Measurements from ENCODE around the gene DDX27. TPM values are rescaled to one million over a fixed set of nuclear protein-coding genes. Genes with fewer than 3 reads are reported as not detected.

DDX27 gene
- total RNA-seq, 1 experiment from 2014 or later = 30.6 TPM

- no peak for DNase-seq (ENCODE audit: low spot score)
Observed at GRCh38 chr20:49276961-49277785, 58.0 kb downstream of the DDX27 start.

GRCh38 chr20:49277786-49278035, 58.5 kb downstream of the DDX27 start:
- DNase-seq (ENCODE audit: low spot score) = no peak

- peak; percentile 96 for DNase-seq (ENCODE audit: low spot score)
Observed at GRCh38 chr20:49278036-49278817, 59.0 kb downstream of the DDX27 start, which contains the start of gene ZNFX1. ZNFX1 (minus strand) TSS chr20:49278057; CDS start chr20:49275839, 2,218 bp downstream.

GRCh38 chr20:49278818-49279676, 59.8 kb downstream of the DDX27 start:
- no peak for DNase-seq (ENCODE audit: low spot score)

GRCh38 chr20:49279677-49280462, 60.7 kb downstream of the DDX27 start:
- no peak for DNase-seq (ENCODE audit: low spot score)

DNA sequence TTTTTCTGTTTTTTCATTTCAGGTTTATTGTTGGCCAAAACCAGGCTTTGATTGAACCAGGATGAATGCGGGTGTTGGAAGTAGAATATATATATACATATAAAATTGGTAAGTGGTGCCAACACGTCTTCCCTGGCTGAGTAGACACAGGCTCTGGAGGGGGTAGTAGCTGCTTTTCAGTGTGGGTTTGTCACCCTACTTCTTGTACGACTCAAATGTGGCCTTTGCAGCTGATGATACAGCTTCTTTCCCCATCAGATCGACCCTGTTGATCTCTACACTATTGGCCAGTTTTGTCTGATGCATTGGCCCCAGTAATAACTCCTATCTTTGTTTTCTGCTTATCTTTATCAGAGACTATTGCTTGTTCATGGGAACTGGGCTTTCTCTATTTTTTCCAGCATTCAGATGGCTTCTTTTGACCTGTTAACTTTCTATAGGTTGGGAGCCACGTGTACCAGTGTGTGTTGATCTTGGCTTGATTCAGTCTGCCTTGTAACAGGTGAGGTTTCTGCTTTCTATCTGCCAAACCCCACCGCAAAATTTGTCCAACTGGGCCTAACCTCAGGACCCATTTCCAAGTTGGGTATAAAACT, 61.3 kb downstream of the DDX27 start:
- DNase-seq (ENCODE audit: low spot score) = no peak

- DNase-seq (ENCODE audit: low spot score) = peak; percentile 75
Observed at GRCh38 chr20:49281059-49281912, 62.1 kb downstream of the DDX27 start.

- no peak for DNase-seq (ENCODE audit: low spot score)
Observed at GRCh38 chr20:49281913-49282467, 62.8 kb downstream of the DDX27 start.

DNA sequence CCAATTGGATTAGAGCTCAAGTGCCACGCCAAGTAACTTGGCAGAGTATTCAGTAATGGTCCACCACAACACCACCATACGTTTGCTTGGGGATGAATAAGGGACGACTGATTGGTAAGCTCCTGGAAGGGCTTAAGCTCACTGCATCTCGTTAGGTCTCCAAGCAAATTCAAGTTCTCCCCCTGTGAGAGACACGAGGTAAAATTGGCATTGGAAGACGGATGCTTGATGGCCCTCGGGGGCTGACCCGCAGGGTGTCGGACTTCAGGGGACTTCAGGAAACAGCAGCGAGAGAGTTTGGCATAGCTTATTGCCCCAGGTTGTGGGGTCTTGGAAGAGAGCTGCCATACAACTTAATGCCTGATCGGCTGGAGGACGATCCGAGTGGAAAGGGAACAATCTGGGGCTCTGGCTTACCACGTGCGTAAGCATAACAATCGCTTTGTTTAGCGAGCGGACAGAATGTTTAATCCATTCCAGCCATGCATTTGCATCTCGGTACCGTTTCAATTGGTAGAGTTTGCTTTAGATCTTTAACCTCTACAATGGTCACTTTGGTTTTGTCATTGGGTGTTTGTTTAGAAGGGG, 63.5 kb downstream of the DDX27 start:
- DNase-seq (ENCODE audit: low spot score) = no peak

GRCh38 chr20:49283176-49283702, 64.0 kb downstream of the DDX27 start:
- DNase-seq (ENCODE audit: low spot score) = no peak

GRCh38 chr20:49283703-49284625, 64.7 kb downstream of the DDX27 start:
- no peak for DNase-seq (ENCODE audit: low spot score)

- DNase-seq (ENCODE audit: low spot score) = no peak
Observed at GRCh38 chr20:49284818-49285217, 65.6 kb downstream of the DDX27 start.

DNA sequence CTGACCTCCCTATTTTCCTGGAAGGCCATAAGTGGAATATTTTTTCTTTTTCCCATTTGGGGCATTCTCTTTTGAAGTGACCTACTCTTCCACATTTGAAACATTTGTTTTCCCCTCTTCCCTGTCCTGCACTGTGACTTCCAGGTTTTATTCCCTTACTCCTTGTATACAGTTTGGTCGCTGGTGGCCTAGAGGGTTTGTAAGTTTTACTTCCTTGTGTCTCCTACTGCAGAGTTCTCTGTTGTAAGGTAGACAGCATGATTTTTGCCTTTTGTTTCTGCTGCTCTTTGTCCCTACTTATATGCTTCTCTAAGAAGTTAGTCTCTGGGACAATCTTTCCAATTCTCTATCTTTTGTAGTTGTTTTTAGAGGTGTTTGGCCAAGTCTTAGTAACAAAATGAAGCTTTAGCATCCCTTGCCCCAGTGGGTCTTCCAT, 66.0 kb downstream of the DDX27 start:
- no peak for DNase-seq (ENCODE audit: low spot score)

- DNase-seq (ENCODE audit: low spot score) = no peak
Observed at GRCh38 chr20:49285813-49286494, 66.7 kb downstream of the DDX27 start.

GRCh38 chr20:49286689-49287551, 67.7 kb downstream of the DDX27 start:
- peak; percentile 71 for DNase-seq (ENCODE audit: low spot score)

DNA sequence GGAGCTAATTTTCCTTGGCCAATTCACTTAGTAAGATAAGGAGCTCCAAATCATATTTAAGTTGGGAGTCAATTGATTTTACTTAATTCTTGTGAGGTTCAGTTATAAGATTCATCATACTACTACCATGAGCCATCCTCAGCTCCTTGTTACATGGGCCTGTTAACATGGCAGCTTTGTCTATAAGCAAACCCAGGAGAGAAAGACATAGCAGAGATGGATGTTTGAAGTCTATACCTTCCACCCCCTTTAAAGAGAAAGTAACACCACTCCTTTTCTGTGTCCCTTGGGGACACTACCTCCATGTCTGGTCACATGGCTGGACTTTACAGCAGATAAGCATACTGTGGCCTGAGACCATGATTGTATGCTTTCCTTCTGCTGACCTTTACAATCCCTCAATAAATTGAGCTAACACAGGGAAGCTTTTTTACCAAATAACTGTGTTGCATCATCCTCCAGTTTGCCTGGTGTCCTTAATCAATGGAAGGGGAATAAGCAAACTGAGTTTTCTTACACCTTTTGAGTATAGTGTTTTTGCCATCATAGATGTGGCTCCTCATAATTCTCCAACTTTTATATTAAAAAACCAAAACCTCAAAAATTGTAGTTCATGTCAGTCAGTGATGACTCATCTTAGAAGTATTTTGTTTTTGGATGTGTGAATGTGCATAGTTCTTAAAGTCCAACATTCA, 68.5 kb downstream of the DDX27 start:
- DNase-seq (ENCODE audit: low spot score) = no peak
